H9 (cell line): ENCODE data around the gene CXCL14. TPM values are rescaled to one million over a fixed set of nuclear protein-coding genes. Genes with fewer than 3 reads are reported as not detected.

Source experiments
- DNase-seq: peaks from one replicate; pipeline ENCODE4 v3.0.0-alpha.2; 2017
- H2AFZ ChIP-seq: one replicate; pipeline ENCODE4 v1.6.1; 2013; ENCODE audit warnings: mild to moderate bottlenecking, low read length, control low read depth, moderate library complexity
- H2AK5ac ChIP-seq: 2 replicates; pipeline ENCODE4 v1.6.1; 2013; ENCODE audit warnings: low read length, control low read depth, mixed read lengths; ENCODE audit not compliant: insufficient read length
- H2BK120ac ChIP-seq: one replicate; pipeline ENCODE4 v1.6.1; 2013; ENCODE audit warnings: low read depth, mild to moderate bottlenecking, low read length, control low read depth, inconsistent platforms; ENCODE audit not compliant: poor library complexity, severe bottlenecking
- H2BK12ac ChIP-seq: 2 replicates; pipeline ENCODE4 v1.6.1; 2013; ENCODE audit warnings: low read length, control low read depth, mixed read lengths, low read depth; ENCODE audit not compliant: insufficient read length
- H2BK15ac ChIP-seq: 2 replicates; pipeline ENCODE4 v1.6.1; 2013; ENCODE audit warnings: low read depth, low read length, control low read depth
- H2BK20ac ChIP-seq: one replicate; pipeline ENCODE4 v1.6.1; 2013; ENCODE audit warnings: low read depth, mild to moderate bottlenecking, low read length, control low read depth, inconsistent platforms; ENCODE audit not compliant: poor library complexity, severe bottlenecking
- H2BK5ac ChIP-seq: 2 replicates; pipeline ENCODE4 v1.6.1; 2013; ENCODE audit warnings: low read length, control low read depth, mixed read lengths; ENCODE audit not compliant: insufficient read length
- H3K14ac ChIP-seq: 2 replicates; pipeline ENCODE4 v1.6.1; 2013; ENCODE audit warnings: low read length, control low read depth; ENCODE audit not compliant: insufficient read depth
- H3K18ac ChIP-seq: 2 replicates; pipeline ENCODE4 v1.6.1; 2013; ENCODE audit warnings: low read depth, mild to moderate bottlenecking, mixed read lengths, low read length, control low read depth; ENCODE audit not compliant: insufficient read length
- H3K23ac ChIP-seq: 2 replicates; pipeline ENCODE4 v1.6.1; 2013; ENCODE audit warnings: low read length, control low read depth, mixed read lengths, low read depth; ENCODE audit not compliant: insufficient read length
- H3K23me2 ChIP-seq: 2 replicates; pipeline ENCODE4 v1.6.1; 2013; ENCODE audit warnings: low read depth, mild to moderate bottlenecking, mixed read lengths, low read length, control low read depth; ENCODE audit not compliant: insufficient read length, poor library complexity, severe bottlenecking
- H3K27ac ChIP-seq: 2 replicates; pipeline ENCODE4 v1.5.1; 2013; ENCODE audit warnings: low read length, control low read depth, mixed read lengths, low read depth; ENCODE audit not compliant: insufficient read length
- H3K27me3 ChIP-seq: 2 replicates; pipeline ENCODE4 v1.6.1; 2013; ENCODE audit warnings: low read length, control low read depth, inconsistent platforms; ENCODE audit not compliant: insufficient read depth
- H3K4ac ChIP-seq: 2 replicates; pipeline ENCODE4 v1.6.1; 2013; ENCODE audit warnings: low read depth, mild to moderate bottlenecking, control low read depth, inconsistent platforms, low read length, moderate library complexity
- H3K4me1 ChIP-seq: 2 replicates; pipeline ENCODE4 v1.6.1; 2013; ENCODE audit warnings: low read length, control low read depth, inconsistent platforms; ENCODE audit not compliant: insufficient read depth
- H3K4me2 ChIP-seq: 2 replicates; pipeline ENCODE4 v1.6.1; 2013; ENCODE audit warnings: low read length, control low read depth, mixed read lengths; ENCODE audit not compliant: insufficient read length, insufficient read depth
- H3K56ac ChIP-seq: 2 replicates; pipeline ENCODE4 v1.6.1; 2013; ENCODE audit warnings: low read depth, mild to moderate bottlenecking, mixed read lengths, low read length, control low read depth; ENCODE audit not compliant: insufficient read length
- H3K79me1 ChIP-seq: 2 replicates; pipeline ENCODE4 v1.6.1; 2013; ENCODE audit warnings: low read depth, mild to moderate bottlenecking, moderate library complexity, low read length, control low read depth, inconsistent platforms; ENCODE audit not compliant: insufficient read depth, poor library complexity, severe bottlenecking
- H3K79me2 ChIP-seq: 2 replicates; pipeline ENCODE4 v1.6.1; 2013; ENCODE audit warnings: low read length, control low read depth, inconsistent platforms; ENCODE audit not compliant: insufficient read depth
- H3K9ac ChIP-seq: 2 replicates; pipeline ENCODE4 v1.6.1; 2013; ENCODE audit warnings: low read length, control low read depth, mixed read lengths; ENCODE audit not compliant: insufficient read length; ENCODE audit errors: extremely low read depth
- H3K9me3 ChIP-seq: one replicate; pipeline ENCODE4 v1.6.1; 2013; ENCODE audit warnings: low read depth, low read length, inconsistent platforms; ENCODE audit not compliant: control insufficient read depth
- H3T11ph ChIP-seq: one replicate; pipeline ENCODE4 v1.6.1; 2013; ENCODE audit warnings: mild to moderate bottlenecking, low read length, control low read depth, inconsistent platforms
- H4K20me1 ChIP-seq: one replicate; pipeline ENCODE4 v1.6.1; 2013; ENCODE audit not compliant: control insufficient read depth, insufficient read length, insufficient read depth
- H4K5ac ChIP-seq: 2 replicates; pipeline ENCODE4 v1.6.1; 2013; ENCODE audit warnings: low read depth, mild to moderate bottlenecking, mixed read lengths, low read length, control low read depth; ENCODE audit not compliant: insufficient read length
- H4K8ac ChIP-seq: replicated peaks from 2 replicates; pipeline ENCODE4 v1.6.1; 2013; ENCODE audit warnings: low read length, control low read depth, mixed read lengths, low read depth; ENCODE audit not compliant: insufficient read length
- H4K91ac ChIP-seq: 2 replicates; pipeline ENCODE4 v1.6.1; 2013; ENCODE audit warnings: low read depth, mild to moderate bottlenecking, moderate library complexity, mixed read lengths, low read length, control low read depth; ENCODE audit not compliant: insufficient read length
- H3K27ac Mint-ChIP-seq, 3 experiments: 2 replicates in 2 of 3; 3 replicates in 1 of 3; pipeline ENCODE4 v1.8.0; 2020 to 2021; ENCODE audit warnings: mixed read lengths in 3 of 3, mild to moderate bottlenecking in 1 of 3, moderate library complexity in 1 of 3
- H3K27me3 Mint-ChIP-seq: 2 replicates; pipeline ENCODE4 v1.8.0; 2021; ENCODE audit warnings: low read depth, mild to moderate bottlenecking, moderate library complexity, mixed read lengths
- H3K36me3 Mint-ChIP-seq, 3 experiments: 2 replicates in 2 of 3; 3 replicates in 1 of 3; pipeline ENCODE4 v1.8.0; 2020 to 2021; ENCODE audit warnings: low read depth in 3 of 3, mixed read lengths in 3 of 3; ENCODE audit not compliant: insufficient read depth in 1 of 3
- H3K4me1 Mint-ChIP-seq, 2 experiments: 2 replicates each; pipeline ENCODE4 v1.8.0; 2020; ENCODE audit warnings: mixed read lengths in 2 of 2
- H3K4me3 Mint-ChIP-seq, 2 experiments: 2 replicates in 1 of 2; 3 replicates in 1 of 2; pipeline ENCODE4 v1.8.0; 2020 to 2021; ENCODE audit warnings: mild to moderate bottlenecking in 2 of 2, mixed read lengths in 2 of 2, moderate library complexity in 1 of 2
- H3K9me3 Mint-ChIP-seq, 2 experiments: 2 replicates in 1 of 2; 3 replicates in 1 of 2; pipeline ENCODE4 v1.8.0; 2020; ENCODE audit warnings: mild to moderate bottlenecking in 2 of 2, mixed read lengths in 2 of 2, moderate library complexity in 1 of 2
- CTCF ChIP-seq: fragments of 200-600 bp; sonication (generic); conservative IDR thresholded peaks from 3 replicates; pipeline ENCODE4 v1.8.0; 2021; ENCODE audit warnings: antibody characterized with exemption, mild to moderate bottlenecking
- WGBS: extraction: QIAGEN DNeasy Blood & Tissue Kit; methylation state at CpG from one replicate; pipeline ENCODE4 v1.1.7; 2013; ENCODE audit warnings: missing lambda C conversion rate, low lambda C conversion rate, mixed read lengths; ENCODE audit not compliant: insufficient read length; ENCODE audit errors: extremely low coverage; 5-methylcytosine and 5-hydroxymethylcytosine counted together
- total RNA-seq: library from RNA; stranded (reverse); gene quantifications from 2 replicates; pipeline ENCODE4 v1.2.1, GENCODE V29; 2021

The CXCL14 gene
- total RNA-seq, 1 experiment from 2014 or later = 1.1 TPM

DNA sequence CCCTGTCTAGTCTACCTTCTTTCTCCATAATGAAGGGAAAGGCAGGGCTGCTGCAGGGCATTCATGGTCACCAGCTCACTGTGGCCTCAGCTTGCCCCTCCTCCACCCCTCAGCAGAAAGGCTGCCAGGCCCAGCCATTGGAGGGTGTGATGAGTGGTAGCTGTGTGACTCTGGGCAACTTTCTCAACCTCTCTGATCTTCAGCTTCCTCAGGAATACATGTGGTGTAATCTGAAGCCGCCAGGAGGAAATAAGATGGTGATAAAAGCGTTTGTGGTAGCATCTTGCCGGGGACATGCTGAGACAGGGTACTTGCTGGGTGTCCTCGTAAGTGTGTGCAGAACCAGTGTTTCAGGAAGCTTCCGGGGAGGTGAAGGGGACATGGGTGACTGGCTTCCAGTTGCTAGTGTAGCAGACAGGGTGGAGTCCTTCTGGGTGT, 9.8 kb downstream of the CXCL14 start:
- no peak for DNase-seq

More for the DNA sequence above, 9.8 kb downstream of the CXCL14 start:
- H3K18ac ChIP-seq = no peak overlapping the region
- H3K4me2 ChIP-seq = no peak overlapping the region
- H4K91ac ChIP-seq = no peak overlapping the region
- H2BK15ac ChIP-seq = no peak overlapping the region
- TF ChIP-seq CTCF = no peak
- no peak overlapping the region for H3T11ph ChIP-seq
- no peak overlapping the region for H3K27ac ChIP-seq
- no peak overlapping the region for H2BK20ac ChIP-seq
- H3K4ac ChIP-seq = no peak overlapping the region
- H3K79me1 ChIP-seq = no peaks in the 10 kb centered on the region
- no peak overlapping the region for H2BK12ac ChIP-seq
- no peaks in the 10 kb centered on the region for H3K36me3 Mint-ChIP-seq
- H3K9me3 ChIP-seq = no peaks in the 10 kb centered on the region
- H4K8ac ChIP-seq = no peak overlapping the region
- H3K56ac ChIP-seq = no peak overlapping the region
- no peak overlapping the region for H4K5ac ChIP-seq
- no peak overlapping the region for H2AK5ac ChIP-seq
- H3K9ac ChIP-seq = no peak overlapping the region
- H3K23ac ChIP-seq = no peak overlapping the region
- H3K4me3 Mint-ChIP-seq = no peak overlapping the region
- H3K4me1 ChIP-seq = peaks cover 10% of the 10 kb centered on the region; the same call in 1 of the 2 replicates
- H2BK120ac ChIP-seq = no peak overlapping the region
- no peaks in the 10 kb centered on the region for H4K20me1 ChIP-seq
- WGBS = no CpG with 5 or more reads among the region's 5 CpGs
- no peaks in the 10 kb centered on the region for H3K79me2 ChIP-seq
- peaks cover 26 to 42% of the 10 kb centered on the region in 2 experiments for H3K4me1 Mint-ChIP-seq
- no peaks in the 10 kb centered on the region for H3K9me3 Mint-ChIP-seq
- no peak overlapping the region for H2AFZ ChIP-seq
- H3K27me3 Mint-ChIP-seq = peaks cover 36% of the 10 kb centered on the region
- H3K27ac Mint-ChIP-seq = no peak overlapping the region
- no peak overlapping the region for H3K14ac ChIP-seq
- H3K23me2 ChIP-seq = no peaks in the 10 kb centered on the region
- no peak overlapping the region for H2BK5ac ChIP-seq
- no peaks in the 10 kb centered on the region for H3K27me3 ChIP-seq
